GM12875 (cell line): ENCODE results near the gene PPP2R5B.
"Not testable (repeated sequence)": the region's sequence is repeated elsewhere in the genome, so short reads cannot be mapped to it uniquely, and the experiment has no call there.

Experiments
- H3K4me3 ChIP-seq: one replicate; pipeline ENCODE4 v1.5.1; 2011; ENCODE audit warnings: low read depth, low read length, control low read depth
- CTCF ChIP-seq: IDR thresholded peaks from 2 replicates; pipeline ENCODE4 v1.5.1; 2011; ENCODE audit warnings: low read depth, mild to moderate bottlenecking, control low read depth, inconsistent platforms, low read length, moderate library complexity, borderline replicate concordance; ENCODE audit not compliant: insufficient read depth

Gene PPP2R5B

GRCh38 chr11:64976651-64977050 lies 52.2 kb downstream of the PPP2R5B start:
- no peak for TF ChIP-seq CTCF
- H3K4me3 ChIP-seq = no peak overlapping the region

- H3K4me3 ChIP-seq = not testable (repeated sequence)
Measured at GRCh38 chr11:64983339-64983738, 58.9 kb downstream of the PPP2R5B start.
